ENCODE data around the gene KIF22. TPM values are rescaled to one million over a fixed set of nuclear protein-coding genes. Genes with fewer than 3 reads are reported as not detected.
"Not testable (repeated sequence)": the region's sequence is repeated elsewhere in the genome, so short reads cannot be mapped to it uniquely, and the experiment has no call there.

KIF22 gene
- total RNA-seq, 2 experiments from 2014 or later: 160 to 165 TPM

DNA sequence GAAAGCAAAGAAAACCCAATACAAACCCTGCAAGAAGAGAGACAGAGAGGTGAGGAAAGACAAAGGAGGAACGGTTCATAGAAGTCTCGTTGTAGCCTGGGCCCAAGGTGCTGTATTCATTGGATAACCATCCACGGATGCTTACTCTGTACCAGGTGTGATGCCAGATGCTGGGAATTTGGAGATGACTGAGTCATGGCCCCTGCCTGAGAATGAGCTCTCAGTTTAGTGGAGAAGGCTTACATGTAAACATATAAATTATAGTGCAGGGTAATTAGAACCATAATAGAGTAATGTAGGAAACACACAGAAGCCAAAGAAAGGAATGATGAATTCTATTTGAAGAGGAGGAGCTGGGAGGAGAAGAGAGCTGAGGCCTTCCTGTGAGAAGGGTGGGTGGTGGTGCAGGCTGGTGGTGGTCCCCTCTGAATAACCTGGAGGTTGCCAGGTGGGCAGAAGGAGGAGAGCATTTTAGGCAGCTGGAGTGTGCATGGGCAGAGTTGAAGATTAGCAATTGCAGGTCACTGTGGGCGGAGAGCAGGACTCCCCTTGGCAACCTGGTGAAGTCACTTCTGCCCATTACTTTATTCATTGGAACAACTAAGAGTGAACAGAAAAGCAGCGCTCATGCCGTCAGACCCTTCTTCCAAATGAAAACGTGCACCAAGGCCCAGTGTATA lies 20.2 kb upstream of the KIF22 start:
- H3K27me3 Mint-ChIP-seq: no peaks in the 10 kb centered on the region
- peaks cover 12% of the 10 kb centered on the region for H3K4me1 Mint-ChIP-seq (ENCODE audit: low read depth)
- TF ChIP-seq, protein P1, sequence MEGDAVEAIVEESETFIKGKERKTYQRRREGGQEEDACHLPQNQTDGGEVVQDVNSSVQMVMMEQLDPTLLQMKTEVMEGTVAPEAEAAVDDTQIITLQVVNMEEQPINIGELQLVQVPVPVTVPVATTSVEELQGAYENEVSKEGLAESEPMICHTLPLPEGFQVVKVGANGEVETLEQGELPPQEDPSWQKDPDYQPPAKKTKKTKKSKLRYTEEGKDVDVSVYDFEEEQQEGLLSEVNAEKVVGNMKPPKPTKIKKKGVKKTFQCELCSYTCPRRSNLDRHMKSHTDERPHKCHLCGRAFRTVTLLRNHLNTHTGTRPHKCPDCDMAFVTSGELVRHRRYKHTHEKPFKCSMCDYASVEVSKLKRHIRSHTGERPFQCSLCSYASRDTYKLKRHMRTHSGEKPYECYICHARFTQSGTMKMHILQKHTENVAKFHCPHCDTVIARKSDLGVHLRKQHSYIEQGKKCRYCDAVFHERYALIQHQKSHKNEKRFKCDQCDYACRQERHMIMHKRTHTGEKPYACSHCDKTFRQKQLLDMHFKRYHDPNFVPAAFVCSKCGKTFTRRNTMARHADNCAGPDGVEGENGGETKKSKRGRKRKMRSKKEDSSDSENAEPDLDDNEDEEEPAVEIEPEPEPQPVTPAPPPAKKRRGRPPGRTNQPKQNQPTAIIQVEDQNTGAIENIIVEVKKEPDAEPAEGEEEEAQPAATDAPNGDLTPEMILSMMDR (IDR thresholded peaks at IDR 0.05): no peak
- POLR2A ChIA-PET: interaction anchor here (1.4 kb wide), 1 partner anchor 24 kb away, joined by 3 read pairs; no protein-coding TSS in a partner anchor
- no peaks in the 10 kb centered on the region for H3K9me3 Mint-ChIP-seq
- no peak overlapping the region for H3K4me3 Mint-ChIP-seq
- DNase-seq: no peak
- no peaks in the 10 kb centered on the region for H3K36me3 Mint-ChIP-seq (ENCODE audit: low read depth)
- CTCF ChIA-PET: interaction anchor here (0.8 to 1.4 kb wide), 3 partner anchors 11 to 78 kb away, joined by 3 to 5 read pairs (median 3); no protein-coding TSS in a partner anchor
- intact Hi-C loops (cut with micrococcal nuclease): no loop called here
- no peak for ATAC-seq
- H3K27ac Mint-ChIP-seq: no peak overlapping the region

DNA sequence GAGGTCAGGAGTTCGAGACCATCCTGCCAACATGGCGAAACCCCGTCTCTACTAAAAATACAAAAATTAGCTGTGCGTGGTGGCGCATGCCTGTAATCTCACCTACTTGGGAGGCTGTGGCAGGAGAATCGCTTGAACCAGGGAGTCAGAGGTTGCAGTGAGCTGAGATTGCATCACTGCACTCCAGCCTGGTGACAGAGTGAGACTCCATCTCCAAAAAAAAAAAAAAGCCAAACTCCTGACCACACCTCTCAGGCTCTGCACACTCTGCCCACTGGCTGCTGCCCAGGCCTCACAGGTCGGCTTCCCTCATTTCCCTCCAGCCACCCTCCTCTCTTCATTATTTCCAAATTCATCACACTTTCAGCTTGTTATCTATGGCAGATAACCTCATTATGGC lies 18.2 kb upstream of the KIF22 start:
- ATAC-seq; DNase-seq; H3K27me3 Mint-ChIP-seq; H3K36me3 Mint-ChIP-seq (ENCODE audit: low read depth); H3K27ac Mint-ChIP-seq; intact Hi-C loops (cut with micrococcal nuclease); POLR2A ChIA-PET; H3K9me3 Mint-ChIP-seq; H3K4me3 Mint-ChIP-seq: not testable (repeated sequence)
- CTCF ChIA-PET: interaction anchor here (1.4 to 2.8 kb wide), 2 partner anchors 12 to 81 kb away, joined by 3 to 10 read pairs; no protein-coding TSS in a partner anchor
- peaks cover 15% of the 10 kb centered on the region for H3K4me1 Mint-ChIP-seq (ENCODE audit: low read depth)

DNA sequence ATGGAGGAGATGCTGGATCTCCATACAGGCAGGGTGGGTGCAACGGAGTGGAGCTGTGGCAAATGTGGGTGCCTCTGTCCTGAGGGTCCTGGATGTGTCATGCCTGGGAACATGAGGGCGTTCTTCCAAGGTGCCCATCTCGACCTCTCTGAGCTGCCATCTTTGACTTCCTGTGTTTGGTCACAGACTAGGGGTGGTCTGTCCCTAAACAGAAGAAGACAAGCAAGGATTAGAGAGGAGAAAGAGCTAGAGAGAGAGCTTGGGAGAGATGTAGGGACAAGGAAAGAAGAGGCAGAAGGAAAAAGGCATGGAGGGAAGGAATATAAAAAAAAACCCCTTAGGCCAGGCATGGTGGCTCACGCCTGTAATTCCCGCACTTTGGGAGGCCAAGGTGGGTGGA lies 15.8 kb upstream of the KIF22 start:
- H3K27ac Mint-ChIP-seq: no peak overlapping the region
- H3K36me3 Mint-ChIP-seq (ENCODE audit: low read depth): no peaks in the 10 kb centered on the region
- DNase-seq (no peak), ATAC-seq (no peak)
- TF ChIP-seq, protein P1 (IDR thresholded peaks at IDR 0.05): no peak
- ChIA-PET POLR2A (no interaction called here), CTCF (interaction anchor here (1.4 to 2.8 kb wide), 2 partner anchors 10 to 74 kb away, joined by 4 to 10 read pairs; no protein-coding TSS in a partner anchor)
- H3K4me1 Mint-ChIP-seq (ENCODE audit: low read depth): peaks cover 15% of the 10 kb centered on the region
- H3K4me3 Mint-ChIP-seq: no peak overlapping the region
- no peaks in the 10 kb centered on the region for H3K27me3 Mint-ChIP-seq
- no peaks in the 10 kb centered on the region for H3K9me3 Mint-ChIP-seq
- intact Hi-C loops (cut with micrococcal nuclease): no loop called here

DNA sequence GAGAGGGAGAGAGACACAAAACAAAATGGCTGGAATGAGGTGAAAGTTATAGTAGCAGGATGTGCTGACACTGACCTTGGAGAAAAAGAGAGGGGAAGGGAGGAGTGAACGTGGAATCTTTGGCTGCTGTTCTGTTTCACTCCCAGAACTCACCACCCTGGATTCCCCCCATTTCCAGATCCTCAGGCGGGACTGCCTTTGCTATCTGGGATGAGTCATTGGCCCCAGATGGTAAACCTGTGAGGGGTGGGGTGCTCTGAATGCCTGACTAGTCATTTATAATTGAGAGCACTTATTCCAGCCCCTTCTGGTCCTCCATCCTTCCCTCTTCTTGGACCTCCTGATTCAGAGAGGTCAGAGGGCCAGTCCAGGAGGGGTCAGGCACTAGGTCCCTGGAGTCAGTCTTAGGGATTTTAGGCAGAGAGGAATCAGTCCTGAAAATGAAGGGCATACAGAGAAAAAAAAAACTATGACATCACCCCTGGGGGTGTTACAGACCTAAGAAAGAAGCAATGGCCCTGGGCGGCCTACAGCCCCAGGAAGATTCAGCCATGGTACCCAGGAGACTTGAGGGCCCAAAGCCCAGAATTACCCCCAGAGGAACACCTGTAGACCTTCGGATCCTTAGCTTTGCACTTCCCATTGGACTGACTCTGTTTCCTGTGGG lies 14.7 kb upstream of the KIF22 start:
- Mint-ChIP-seq H3K27ac (no peak overlapping the region), H3K9me3 (no peaks in the 10 kb centered on the region), H3K4me1 (ENCODE audit: low read depth) (peaks cover 14% of the 10 kb centered on the region), H3K27me3 (no peaks in the 10 kb centered on the region), H3K4me3 (no peak overlapping the region), H3K36me3 (ENCODE audit: low read depth) (no peaks in the 10 kb centered on the region)
- ChIA-PET CTCF (interaction anchor here (1.3 kb wide), 1 partner anchor 9 kb away, joined by 4 read pairs; no protein-coding TSS in a partner anchor), POLR2A (interaction anchor here (0.6 kb wide), 1 partner anchor 14 kb away, joined by 3 read pairs; the partner anchor contains the start of gene KIF22)
- DNase-seq (no peak), ATAC-seq (peak; percentile 30)
- TF ChIP-seq, protein P1 (IDR thresholded peaks at IDR 0.05): no peak
- intact Hi-C loops (cut with micrococcal nuclease): no loop called here

DNA sequence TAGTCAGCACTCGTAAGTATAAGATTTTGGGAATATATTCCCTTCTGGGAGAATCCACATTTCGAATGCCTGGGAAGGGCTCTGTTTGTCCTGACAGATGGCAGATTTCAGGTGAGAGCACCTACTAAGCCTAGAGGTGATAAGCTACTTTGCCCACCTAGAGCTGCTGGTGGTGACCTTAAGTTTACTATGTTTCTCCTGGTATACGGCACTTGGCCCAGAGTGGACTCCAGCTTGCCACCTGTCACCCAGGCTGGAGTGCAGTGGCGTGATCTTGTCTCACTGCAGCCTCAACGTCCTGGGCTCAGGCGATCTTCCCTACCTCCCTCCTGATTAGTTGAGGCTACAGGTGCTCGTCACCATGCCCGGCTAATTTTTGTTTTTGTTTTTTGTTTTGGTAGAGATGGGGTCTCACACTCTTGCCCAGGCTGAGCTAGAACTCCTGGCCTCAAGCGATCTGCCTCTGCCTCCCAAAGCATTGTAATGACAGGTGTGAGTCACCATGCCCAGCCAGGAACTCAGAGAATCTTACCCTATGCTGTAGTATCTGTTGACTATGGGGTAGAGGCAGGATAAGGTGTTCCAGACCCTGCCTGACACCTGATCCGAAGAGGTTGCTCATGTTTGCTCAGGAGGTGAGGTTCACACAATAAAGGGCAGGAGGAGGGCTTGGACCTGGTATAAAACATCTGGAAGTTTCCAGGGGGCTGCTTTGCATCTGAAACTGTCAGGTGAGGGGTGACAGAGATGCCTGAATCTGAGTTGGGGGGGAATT lies 12.8 kb upstream of the KIF22 start, which contains the start of gene ZG16:
ZG16 (plus strand) TSS at position 681 of the 775 bp plus-strand sequence. CDS start 1,011 bp downstream, outside the sequence.
- intact Hi-C loops (cut with micrococcal nuclease): no loop called here
- ATAC-seq (no peak), DNase-seq (no peak)
- H3K4me1 Mint-ChIP-seq (ENCODE audit: low read depth): peaks cover 10% of the 10 kb centered on the region
- no peak within 1 kb of the TSS for H3K27ac Mint-ChIP-seq
- H3K27me3 Mint-ChIP-seq: no peaks in the 10 kb centered on the region
- no peak within 1 kb of the TSS for H3K4me3 Mint-ChIP-seq
- ChIA-PET CTCF (interaction anchor here (1.0 to 1.5 kb wide), 5 partner anchors 10 to 77 kb away, joined by 3 to 4 read pairs (median 3); partner anchors contain the start of gene KIF22), POLR2A (no interaction called here)
- H3K9me3 Mint-ChIP-seq: no peaks in the 10 kb centered on the region
- TF ChIP-seq, protein P1 (IDR thresholded peaks at IDR 0.05): no peak
- H3K36me3 Mint-ChIP-seq (ENCODE audit: low read depth): no peaks in the 10 kb centered on the region

All from activated CD8-positive, alpha-beta T cell treated with anti-CD3 and anti-CD28 coated beads for 36 hours (primary cell).